Gastroesophageal sphincter (tissue), 3 donors: ENCODE data around the gene NDUFAB1.

Experiments
- EP300 ChIP-seq: sonication (generic); formaldehyde crosslinking; IDR thresholded peaks from one replicate; pipeline ENCODE4 v1.6.1; 2017; ENCODE audit warnings: antibody characterized with exemption, mild to moderate bottlenecking
- POLR2AphosphoS5 ChIP-seq: sonication (generic); formaldehyde crosslinking; IDR thresholded peaks from one replicate; pipeline ENCODE4 v1.6.1; 2017; ENCODE audit warnings: antibody characterized with exemption
- TF ChIP-seq, protein P1 (sequence below), 4 experiments: fragments of 200-600 bp in 2 of 4; fragments of 450-650 bp in 2 of 4; sonication (generic) in 1 of 4; IDR thresholded peaks; one replicate each; pipeline ENCODE4 v1.5.1; 2017 to 2019; ENCODE audit warnings: antibody characterized with exemption in 4 of 4, mild to moderate bottlenecking in 2 of 4, moderate library complexity in 2 of 4

DNA sequence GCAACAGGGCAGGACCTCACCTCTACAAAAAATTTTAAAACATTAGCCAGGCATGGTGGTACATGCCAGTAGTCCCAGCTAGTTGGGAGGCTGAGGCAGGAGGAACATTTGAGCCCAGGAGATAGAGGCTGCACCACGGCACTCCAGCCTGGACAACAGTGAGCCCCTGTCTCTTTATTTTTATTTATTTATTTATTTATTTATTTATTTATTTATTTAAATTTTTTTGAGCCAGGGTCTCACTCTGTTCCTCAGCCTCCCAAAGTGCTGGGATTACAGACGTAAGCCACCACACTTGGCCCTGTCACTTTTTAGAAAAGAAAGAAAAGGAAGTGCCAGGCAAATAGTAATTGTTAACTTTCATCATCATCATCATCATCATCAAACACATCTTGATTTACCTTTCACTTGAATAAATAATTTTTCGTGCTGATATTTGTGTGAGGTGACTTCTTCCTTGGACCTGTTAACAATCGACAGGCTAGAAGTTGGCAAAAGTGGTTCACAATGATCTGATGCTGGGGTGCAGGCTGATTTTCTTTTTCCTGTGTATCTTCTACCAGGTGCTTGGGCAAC is 38.4 kb upstream of the NDUFAB1 start:
- TF ChIP-seq POLR2AphosphoS5 (no peak), EP300 (no peak)
- TF ChIP-seq, protein P1, sequence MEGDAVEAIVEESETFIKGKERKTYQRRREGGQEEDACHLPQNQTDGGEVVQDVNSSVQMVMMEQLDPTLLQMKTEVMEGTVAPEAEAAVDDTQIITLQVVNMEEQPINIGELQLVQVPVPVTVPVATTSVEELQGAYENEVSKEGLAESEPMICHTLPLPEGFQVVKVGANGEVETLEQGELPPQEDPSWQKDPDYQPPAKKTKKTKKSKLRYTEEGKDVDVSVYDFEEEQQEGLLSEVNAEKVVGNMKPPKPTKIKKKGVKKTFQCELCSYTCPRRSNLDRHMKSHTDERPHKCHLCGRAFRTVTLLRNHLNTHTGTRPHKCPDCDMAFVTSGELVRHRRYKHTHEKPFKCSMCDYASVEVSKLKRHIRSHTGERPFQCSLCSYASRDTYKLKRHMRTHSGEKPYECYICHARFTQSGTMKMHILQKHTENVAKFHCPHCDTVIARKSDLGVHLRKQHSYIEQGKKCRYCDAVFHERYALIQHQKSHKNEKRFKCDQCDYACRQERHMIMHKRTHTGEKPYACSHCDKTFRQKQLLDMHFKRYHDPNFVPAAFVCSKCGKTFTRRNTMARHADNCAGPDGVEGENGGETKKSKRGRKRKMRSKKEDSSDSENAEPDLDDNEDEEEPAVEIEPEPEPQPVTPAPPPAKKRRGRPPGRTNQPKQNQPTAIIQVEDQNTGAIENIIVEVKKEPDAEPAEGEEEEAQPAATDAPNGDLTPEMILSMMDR (IDR thresholded peaks at IDR 0.05) = no peak
